OCI-M1 (cell line): ENCODE measurements around the gene TNFAIP8L3.
"Not testable (repeated sequence)": the region's sequence is repeated elsewhere in the genome, so short reads cannot be mapped to it uniquely, and the experiment has no call there.

ENCODE experiments used
- DNase-seq: peaks from one replicate; lab custom pipeline; 2025; lab: John Stamatoyannopoulos, UW

The TNFAIP8L3 gene

DNA sequence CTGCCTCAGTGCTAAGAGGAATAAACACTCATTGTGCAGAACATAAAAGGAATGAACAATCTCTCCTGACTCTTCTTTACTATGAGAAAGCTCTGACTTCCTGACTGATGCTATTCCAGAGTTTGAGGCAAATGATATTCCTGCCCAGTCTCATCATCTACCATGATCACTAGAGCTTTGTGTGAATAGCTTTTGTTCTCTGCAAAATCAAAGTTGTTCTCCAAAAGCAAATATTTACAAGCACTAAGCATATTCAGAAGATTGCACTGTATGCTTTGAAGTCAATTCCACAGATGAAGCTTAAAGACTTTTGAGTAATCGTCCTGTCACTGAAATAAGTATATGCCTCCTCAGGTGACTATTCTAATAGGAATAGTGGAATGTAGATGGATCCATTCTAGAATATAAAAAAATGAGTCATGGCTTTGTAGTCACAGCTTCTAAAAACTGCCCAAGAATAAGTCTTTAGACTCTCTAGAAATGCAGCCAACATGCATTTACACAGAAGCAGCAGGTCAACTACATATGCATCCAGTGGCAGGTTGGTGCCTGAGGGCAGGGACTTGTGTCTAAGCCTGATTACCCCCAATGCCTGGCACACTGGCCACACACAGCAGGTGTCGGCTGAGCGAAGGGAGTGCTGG is 34.6 kb downstream of the TNFAIP8L3 start:
- DNase-seq = no peak

GRCh38 chr15:51054535-51054934 is 40.2 kb downstream of the TNFAIP8L3 start:
- no peak for DNase-seq

DNA sequence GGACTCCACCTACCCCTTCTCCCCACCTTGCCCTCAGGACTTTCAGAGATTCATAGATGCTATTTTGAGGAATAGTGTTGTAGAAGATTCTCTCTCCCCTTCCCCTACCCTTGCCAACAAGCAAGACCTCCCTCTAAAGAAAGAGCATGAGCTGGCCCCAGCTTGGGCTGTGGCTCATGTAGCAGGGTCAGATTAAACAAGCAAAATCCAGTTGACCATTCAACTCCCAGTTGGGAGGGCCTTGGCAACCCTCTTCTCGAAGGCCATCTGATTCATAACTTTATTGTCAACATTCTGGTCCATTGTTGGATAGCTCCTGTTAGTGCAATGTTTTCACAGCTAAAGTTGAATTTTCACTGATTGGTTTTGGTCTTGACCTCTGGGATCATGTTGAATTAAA is 41.1 kb downstream of the TNFAIP8L3 start:
- no peak for DNase-seq

GRCh38 chr15:51051776-51052175 is 42.9 kb downstream of the TNFAIP8L3 start:
- DNase-seq = no peak

- DNase-seq = no peak
Measured at GRCh38 chr15:51049081-51049480, 45.6 kb downstream of the TNFAIP8L3 start.

DNA sequence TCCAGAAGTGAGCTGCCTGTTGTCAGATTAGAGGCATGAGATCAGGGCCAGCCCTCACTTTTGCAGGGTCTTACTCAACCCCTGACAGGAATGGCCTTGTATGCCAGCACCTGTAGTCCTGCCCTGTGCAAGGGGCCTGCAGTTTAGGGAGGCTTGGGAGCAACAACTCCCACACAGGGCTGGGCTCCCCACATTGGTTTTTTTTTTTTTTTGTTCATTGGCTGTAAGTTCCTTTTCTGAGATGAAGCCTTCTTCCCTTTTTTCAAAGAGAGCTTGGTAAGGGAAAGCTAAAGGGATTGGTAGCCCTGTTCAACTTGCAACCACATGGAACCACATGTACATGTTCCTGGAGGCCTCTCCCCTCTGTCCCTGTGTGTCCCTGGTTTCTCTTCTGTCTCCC is 46.4 kb downstream of the TNFAIP8L3 start:
- peak; percentile 54 for DNase-seq

GRCh38 chr15:51046799-51047449 is 47.8 kb downstream of the TNFAIP8L3 start:
- DNase-seq = no peak

GRCh38 chr15:51046016-51046415 is 48.7 kb downstream of the TNFAIP8L3 start:
- no peak for DNase-seq

GRCh38 chr15:51044037-51044727 is 50.5 kb downstream of the TNFAIP8L3 start:
- no peak for DNase-seq

GRCh38 chr15:51038974-51039319 is 55.8 kb downstream of the TNFAIP8L3 start:
- DNase-seq = no peak

DNA sequence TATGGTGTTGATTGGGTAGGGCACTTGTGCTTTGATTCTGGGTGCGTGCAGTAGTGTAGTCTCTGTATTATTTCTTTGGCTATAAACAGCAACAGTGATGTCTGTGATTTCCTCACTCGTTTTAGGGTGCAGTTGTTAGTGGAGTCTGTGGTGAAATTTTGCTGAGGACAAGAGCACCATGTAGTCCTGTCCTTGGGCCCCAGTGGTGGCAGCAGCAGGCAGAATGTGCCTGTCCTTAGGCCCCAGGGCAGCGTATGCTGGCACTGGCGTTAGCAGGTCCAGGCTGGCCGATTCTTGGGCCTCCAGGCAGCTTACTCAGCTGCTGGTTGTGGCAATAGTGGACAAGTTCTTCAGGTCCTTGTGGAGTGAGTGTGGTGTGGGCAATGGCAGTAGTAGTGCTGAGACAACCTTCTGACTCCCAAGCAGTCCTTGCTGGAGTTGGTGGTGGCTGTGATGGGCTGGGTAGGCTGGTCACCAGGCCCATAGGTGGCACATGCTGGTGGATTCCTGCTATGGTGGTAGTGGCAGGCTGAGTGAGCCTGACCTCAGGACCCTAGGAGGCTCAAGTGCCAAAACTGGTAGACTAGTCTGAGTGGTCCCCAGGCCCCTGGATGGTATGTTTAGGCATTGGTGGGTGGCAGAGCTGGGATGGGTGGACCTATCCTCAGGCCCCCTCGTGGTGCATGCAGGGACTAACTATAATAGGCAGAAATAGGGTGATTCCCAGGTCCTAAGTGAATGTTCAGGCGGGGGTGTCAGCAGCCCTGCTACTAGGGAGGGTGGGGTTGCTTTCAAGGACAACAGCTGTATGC is 56.3 kb downstream of the TNFAIP8L3 start:
- DNase-seq = no peak

DNA sequence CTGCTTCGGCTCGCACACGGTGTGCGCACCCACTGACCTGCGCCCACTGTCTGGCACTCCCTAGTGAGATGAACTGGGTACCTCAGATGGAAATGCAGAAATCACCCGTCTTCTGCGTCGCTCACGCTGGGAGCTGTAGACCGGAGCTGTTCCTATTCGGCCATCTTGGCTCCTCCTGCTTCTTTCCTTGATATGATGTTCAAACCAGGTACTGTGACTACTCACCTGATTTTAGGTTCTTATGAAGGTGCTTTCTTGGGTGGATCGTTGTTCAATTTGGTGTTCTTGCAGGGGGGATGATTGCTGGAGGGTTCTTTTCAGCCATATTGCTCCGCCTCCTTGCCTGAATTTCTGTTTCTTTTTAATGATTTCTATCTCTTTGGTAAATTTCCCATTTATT is 57.2 kb downstream of the TNFAIP8L3 start:
- DNase-seq = not testable (repeated sequence)

DNA sequence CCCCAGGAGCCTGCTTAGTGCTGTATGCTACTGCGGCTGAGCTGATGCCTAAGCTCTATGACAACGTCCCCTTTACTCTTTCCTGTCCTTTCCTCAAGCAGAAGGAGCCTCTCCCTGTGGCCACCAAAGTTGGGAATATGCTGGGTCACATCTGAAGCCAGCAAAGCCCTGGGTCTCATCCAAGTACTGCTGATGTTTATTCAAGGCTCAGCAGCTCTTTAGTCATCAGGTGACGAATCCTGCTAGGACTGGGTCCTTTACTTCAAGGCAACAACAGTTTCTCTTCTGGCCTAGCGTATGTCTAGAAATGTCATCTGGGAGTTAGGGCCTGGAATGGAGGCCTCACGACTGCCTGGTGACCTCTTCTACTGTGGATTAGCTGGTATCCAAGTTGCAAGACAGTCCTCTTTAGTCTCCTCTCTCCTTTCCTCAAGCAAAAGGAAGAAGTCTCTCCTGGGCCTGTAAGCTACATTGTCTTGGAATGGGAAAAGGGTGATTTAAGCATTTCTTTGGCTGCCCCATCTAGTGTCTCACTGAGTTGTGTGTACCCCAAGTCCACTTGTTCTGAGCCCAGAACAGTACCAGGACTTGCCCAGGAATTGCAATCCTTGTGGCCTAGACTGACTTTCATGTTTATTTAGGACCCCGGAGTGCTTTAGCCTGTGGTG is 63.9 kb downstream of the TNFAIP8L3 start:
- no peak for DNase-seq

- DNase-seq = no peak
Measured at GRCh38 chr15:51025454-51025846, 69.3 kb downstream of the TNFAIP8L3 start.

DNA sequence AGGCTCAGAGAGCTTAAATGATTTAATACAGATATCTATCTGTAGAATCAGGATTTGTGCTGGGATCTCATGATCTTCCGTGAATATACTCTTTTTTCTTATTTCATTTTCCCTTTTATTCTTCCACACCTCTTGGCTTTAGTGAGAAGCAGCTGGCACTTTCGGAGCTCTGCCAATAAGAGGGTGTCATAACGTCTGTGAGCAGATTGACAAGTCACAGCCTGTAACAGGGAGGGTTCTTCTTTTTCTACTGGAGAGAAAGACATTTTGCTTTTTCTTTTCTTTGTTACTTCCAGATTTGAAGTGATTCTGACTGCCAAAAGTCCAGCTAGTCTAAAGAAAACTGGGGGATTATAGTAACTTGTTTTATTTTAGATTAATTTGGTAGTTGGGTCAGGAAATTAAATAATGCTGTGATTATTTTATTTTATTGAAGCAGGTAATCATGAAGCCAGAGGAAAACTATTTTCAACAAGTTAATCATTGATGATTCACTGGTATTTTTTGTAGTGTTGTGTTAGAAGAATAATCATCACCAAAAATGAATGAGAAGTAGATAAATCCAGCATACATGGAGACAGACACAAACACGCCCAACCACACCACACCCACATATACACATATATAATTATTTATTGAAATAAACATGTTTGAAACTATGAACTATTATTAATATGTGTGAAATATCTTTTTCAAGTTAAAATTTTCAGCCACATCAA is 69.8 kb downstream of the TNFAIP8L3 start:
- DNase-seq = no peak

DNA sequence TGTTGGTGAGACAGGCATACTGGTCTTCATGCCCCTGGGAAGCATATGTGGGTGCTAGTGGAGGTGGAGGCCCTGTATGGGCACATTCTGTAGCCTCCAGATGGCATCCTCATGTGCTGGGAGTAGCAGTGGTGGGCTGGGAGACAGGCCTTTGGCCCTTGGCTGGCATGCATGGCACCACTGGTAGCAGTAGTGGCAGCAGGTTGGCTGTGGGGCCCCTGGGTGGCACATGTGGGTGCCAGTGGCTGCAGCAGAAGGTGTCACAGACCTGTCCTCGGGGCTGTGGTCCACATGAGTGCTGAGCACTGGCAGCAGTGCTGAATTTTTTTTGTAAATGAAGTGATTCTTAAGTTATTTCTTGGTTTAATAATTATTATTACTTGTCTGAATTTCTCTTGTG is 71.2 kb downstream of the TNFAIP8L3 start:
- no peak for DNase-seq

DNA sequence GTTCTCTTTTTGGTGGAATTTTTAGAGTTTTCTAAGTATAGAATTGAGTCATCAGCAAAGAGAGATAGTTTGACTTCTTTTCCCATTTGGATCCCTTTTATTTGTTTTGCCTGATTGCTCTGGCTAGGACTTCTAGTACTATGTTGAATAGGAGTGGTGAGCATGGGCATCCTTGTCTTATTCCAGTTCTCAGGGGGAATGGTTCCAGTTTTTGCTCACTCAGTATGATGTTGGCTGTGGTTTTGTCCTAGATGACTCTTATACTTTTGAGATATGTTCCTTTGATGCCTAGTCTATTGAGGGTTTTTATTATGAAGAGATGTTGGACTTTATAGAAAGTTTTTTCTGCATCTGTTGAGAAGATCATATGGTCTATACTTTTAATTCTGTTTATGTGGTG is 72.5 kb downstream of the TNFAIP8L3 start:
- DNase-seq = no peak

DNA sequence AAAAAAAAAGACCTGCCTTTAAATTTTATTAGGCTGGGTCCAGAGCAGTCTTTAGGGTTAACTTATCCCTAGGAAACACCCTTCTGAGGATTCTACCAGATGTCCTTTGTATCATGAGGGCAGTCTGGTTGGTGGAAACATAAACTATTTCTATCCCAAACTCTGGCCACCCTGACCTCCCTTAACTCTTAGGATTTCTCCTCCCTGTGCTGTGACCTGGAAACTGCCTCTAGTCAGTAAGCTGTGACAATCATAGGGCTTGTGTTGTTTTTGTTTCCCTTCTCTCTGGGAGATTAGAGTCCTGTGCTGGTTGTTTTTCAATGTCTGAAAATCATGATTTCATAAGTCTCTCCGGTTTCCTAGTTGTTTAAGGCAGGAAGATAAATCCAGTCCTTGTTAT is 78.1 kb downstream of the TNFAIP8L3 start:
- no peak for DNase-seq

DNA sequence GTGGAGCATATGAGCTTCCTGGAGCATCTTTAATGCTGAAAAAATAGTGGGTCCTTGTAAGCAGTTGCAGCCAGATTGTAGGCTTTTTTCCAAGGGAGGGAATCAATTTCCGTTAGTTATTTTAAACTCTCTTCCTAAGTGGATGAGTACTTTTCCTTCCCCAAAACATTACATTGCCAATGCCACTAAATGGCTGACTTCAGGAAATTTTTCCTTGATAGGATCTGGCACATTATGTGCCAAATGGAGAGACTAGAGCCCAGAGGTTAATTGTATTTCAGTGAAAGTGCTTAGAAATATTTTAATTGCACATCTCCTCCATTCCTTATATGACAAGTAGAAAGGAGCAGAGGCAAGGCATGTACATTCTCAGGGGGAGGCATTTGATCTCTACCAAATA is 83.5 kb downstream of the TNFAIP8L3 start:
- no peak for DNase-seq

DNA sequence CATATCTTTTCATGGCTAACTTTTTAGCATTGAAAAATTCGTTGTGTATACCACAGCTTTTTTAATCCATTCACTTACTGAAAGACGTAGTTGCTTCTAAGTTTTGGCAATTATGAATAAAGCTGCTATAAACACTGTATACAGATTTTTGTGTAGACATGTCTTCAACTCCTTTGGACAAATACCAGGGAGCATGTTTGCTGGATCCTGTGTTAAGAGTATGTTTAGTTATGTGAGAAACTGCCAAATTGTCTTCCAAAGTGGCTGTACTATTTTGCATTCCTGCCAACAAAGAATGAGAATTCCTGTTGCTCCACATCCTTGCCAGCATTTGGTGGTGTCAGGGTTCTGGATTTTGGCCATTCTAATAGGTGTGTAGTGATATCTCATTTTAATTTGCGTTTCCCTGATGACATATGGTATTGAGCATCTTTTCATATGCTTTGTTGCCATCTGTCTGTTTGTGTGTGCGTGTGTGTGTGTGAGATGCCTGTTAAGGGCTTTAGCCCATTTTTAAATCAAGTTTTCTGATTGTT is 87.5 kb downstream of the TNFAIP8L3 start:
- no peak for DNase-seq
